WTC11 (cell line): ENCODE data around the gene WSB2.

Source experiments
- CTCF ChIP-seq: fragments of 200-600 bp; IDR thresholded peaks from 2 replicates; pipeline ENCODE4 v1.8.0; 2022; ENCODE audit warnings: antibody characterized with exemption
- FOXK1 ChIP-seq: sonication (generic); formaldehyde crosslinking; IDR thresholded peaks from 2 replicates; pipeline ENCODE4 v1.8.0; 2022; ENCODE audit warnings: mild to moderate bottlenecking, moderate library complexity, missing genetic modification reagents

DNA sequence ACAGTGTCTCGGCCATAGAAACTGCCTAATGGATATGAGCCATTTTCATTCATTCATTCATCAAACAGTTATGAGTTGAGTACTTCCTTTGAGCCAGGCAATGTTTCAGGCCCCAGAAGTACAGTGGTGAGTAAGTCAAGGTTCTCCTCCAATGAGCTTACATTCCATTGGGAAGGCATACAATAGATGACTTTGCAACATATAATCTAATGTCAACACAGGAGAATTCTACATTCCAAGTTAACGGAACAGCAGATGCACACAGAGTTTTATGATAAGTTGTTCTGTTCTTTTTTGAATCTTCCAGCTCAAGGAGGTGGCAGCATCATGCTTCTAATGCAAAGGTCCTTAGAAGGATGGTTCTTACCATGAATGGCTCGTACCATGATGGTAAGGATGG is 47.7 kb downstream of the WSB2 start:
- no peak for TF ChIP-seq CTCF
- no peak for TF ChIP-seq FOXK1
